ENCODE results near the gene ARID5B.

The ARID5B gene

GRCh38 chr10:61883371-61884025 lies 18.0 kb upstream of the ARID5B start:
- DNase-seq, result no peak

DNA sequence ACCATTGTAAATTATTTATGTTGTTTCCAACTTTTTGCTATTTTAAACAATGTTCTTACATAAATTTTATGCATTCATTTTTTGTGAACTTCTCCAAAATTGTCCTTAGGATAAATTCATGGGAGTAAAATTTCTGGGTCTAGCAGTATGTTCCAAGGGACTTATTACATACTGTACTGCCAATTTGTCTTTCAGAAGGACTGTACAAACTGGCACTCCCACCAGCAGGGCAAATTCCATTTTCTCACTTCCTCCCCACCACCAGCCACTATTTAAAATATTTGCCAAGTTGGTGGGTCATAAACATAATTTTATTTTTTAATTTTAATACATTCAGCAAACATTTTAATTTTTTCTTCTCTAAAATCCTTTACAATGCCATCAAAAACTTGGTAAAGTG lies 13.7 kb upstream of the ARID5B start:
- DNase-seq, result no peak

DNA sequence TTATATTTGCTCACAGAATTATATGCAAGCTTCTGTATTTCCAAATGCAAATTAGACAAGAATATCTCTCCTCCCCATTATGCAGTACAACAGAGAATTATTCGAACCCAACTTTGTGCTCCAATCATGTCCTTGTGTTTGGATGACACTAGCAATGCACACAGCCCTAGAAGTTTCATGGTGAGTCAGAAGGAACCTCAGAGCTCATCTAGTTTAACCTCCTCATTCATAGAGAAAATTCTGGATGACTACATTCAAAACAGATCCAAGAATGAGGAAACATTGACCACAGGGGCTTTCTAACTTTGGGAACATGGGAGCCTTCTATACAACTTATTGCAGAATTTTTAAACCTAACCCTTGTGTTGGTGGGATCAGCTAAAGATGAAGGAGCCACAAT lies 12.8 kb upstream of the ARID5B start:
- DNase-seq, result no peak

DNA sequence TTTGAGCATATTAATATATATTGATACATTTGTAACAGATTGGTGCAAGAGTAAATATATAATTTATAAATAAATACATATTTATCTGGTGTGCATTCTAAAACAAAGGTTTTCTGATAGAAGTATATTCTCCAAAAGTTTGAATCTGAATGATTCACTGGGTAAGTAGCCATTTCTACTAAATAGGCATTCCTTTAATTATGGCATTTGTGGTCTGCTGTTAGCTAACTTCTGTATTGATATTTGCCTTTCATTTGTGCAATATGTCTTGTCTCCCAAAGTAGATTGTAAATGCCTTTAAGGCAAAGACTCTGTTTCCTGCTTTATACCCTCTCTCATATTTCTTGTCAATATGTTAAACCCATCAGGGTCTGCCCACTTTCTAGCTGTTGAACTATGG lies 11.1 kb upstream of the ARID5B start:
- DNase-seq, result no peak

DNA sequence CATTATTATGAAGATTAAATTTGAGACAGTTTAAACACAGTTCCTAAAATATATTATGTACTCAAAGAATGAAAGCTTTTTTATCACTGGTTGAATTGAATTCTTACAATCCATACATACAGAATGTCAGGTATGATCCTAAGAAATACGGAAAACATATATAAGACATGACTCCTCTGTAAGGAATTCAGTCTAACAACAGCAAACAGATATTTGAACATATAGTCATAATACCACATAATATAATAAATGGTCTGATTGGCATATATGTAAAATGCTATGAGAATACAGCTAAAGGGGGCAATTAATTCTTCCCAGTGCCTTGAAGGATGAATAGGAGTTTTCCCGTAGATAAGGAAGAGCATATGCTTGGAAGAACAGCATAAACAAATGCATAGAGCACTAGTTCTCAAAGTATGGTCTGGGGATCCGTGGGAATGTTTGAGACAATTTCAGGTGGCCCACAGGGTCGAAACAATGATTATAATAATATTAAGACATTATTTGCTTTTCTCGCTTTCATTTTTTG lies 10.6 kb upstream of the ARID5B start:
- DNase-seq, result no peak

GRCh38 chr10:61891906-61892585 lies 9.5 kb upstream of the ARID5B start:
- no peak for DNase-seq

GRCh38 chr10:61892961-61893360 lies 8.5 kb upstream of the ARID5B start:
- DNase-seq, result no peak

DNA sequence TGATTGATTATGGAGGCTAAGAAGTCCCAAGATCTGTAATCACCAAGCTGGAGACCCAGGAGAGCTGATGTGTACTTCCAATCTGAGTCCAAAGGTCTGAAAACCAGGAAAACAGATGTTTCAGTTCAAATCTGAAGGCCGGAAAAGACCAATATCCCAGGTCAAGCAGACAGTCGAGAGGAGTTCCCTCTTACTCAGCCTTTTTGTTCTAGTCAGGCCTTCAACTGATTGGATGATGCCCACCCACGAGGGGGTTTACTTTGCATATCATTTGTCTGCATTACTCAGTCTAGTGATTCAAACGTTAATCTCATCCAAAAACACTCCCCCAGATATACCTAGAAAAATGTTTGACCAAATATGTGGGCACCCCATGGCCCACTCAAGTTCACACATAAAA lies 7.4 kb upstream of the ARID5B start:
- no peak for DNase-seq

GRCh38 chr10:61895898-61896600 lies 5.5 kb upstream of the ARID5B start:
- DNase-seq, result no peak

DNA sequence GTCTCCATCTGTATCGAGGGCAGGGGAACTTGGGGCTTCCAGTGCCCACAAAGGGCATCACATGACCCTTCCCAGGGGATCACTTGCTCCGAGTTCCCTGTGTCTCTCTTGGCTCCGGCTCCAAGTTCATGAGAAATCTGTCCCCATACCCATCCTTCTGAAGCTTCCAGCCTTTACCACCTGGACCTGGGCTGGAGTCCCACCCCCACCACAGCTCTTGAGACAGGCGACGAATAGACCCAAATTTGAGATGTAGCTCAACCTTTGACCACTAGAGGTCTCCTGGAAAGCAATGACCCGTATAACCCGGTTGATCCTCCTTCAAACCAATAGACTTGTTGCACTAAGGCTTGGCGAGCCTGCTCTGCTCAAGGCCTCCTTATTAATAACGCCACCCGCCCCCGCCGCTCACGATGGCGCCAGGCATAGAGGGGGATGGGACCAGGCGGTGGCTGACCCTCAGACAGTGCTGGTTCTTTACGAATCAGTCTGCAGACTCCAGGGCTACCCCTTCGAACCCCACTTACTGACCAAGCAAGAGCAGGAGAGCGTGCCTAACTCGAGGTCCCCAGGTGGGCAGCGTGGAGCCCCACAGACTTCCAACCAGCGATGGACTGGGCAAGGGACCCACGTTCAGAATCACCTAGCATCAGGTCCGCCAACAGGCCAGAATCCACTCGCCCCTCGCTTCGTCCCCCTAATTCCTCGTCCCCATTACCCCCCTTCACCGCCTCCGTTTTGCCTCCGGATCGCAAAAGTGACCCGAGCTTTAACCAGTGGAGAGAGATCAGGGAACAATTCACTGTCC lies 4.4 kb upstream of the ARID5B start:
- peak; percentile 71 for DNase-seq

GRCh38 chr10:61897671-61898434 lies 3.6 kb upstream of the ARID5B start:
- peak; percentile 54 for DNase-seq

DNA sequence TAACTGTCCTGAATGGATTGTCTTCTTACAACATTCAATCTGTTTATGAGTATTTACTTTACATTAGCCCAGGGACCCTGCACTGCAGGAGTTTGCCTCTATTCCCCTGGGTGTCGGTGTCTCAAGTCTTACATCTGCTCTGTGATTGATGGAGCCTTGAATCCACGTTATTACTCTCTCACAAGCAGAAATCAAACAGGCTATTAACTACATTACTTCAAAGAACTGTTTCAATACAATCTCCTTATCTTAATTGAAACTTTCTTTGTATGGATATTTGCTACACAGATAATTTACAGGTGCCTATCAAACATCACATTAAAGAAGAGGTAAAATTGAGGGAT lies 3.1 kb upstream of the ARID5B start:
- DNase-seq, result peak; percentile 82

DNA sequence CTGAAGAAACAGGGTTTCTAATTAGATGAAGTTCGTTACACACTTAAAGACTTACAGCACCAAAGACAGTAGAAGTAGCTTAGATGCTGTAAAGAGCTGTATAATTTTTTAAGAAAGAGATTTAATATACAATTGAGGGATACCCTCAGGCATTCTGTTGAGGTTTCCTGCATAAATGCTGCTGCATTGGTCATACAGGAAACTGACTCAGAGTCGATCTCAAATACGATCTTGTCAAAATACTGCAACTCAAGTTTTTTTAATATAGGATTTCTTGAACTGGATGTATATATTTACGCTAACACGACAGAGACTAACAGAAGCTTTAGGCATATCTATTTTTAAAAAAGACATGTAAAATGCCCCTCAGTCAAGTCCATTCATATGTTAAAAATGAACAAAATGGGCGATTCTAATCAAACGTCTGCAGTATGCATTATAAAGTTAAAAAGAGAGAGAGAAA lies 2.4 kb upstream of the ARID5B start:
- DNase-seq, result peak; percentile 46

DNA sequence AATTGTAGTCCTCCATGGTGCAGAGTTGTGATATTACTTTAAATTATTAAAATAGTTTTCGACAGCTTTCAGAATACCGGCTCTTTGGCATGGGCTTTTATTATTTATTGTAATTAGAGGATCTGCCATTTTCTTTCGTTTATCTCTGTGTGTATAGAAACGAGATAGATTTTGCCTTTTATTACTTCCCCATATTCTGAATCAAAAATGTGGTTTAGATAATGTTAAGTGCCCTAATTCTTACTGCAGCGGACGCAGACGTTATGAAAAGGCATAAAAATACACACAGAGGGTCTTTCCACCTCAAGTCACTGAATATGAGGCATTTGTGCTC lies 1.9 kb upstream of the ARID5B start:
- DNase-seq, result peak; percentile 45

- DNase-seq, result peak; percentile 68
Measured at GRCh38 chr10:61899997-61900828, 1.3 kb upstream of the ARID5B start.

GRCh38 chr10:61901829-61902444 lies 438 bp downstream of the ARID5B start:
- DNase-seq, result no peak

- DNase-seq, result peak; percentile 30
Measured at GRCh38 chr10:61902445-61903220, 1.1 kb downstream of the ARID5B start.

DNA sequence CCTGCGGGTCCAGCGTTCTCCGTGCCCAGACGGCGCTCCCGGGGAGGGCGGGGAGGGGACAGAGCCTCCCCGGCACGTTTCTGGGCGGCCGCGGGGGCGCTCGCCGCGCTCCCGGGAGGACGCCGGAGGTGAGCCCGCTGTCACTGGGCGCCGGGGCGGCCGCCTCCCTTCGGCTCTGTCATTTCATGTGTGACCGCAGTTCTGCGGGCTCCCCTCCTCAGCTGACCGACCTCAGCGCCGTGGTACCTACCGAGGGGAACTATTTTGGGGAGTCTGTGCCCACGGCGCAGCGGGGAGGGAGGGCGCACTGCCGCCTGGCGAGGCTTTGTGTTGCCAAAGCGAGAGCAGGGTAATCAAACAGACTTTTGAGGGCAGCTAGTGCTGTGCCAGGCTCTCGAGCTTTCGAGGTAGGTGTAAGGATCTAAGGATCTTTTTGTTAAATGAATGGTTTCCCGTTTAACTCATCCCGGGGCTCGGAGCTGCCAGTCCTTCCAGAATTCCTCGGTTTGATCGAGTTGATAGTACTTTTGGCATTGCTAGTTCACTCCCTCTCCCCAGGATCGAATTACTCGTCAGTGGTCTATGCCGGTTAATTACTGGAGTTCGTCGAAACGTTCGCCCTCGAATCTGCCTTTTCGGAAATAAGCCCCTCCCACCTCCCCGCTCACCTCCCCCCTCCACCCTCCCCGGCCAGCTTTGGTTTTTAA lies 1.9 kb downstream of the ARID5B start:
- peak; percentile 28 for DNase-seq

DNA sequence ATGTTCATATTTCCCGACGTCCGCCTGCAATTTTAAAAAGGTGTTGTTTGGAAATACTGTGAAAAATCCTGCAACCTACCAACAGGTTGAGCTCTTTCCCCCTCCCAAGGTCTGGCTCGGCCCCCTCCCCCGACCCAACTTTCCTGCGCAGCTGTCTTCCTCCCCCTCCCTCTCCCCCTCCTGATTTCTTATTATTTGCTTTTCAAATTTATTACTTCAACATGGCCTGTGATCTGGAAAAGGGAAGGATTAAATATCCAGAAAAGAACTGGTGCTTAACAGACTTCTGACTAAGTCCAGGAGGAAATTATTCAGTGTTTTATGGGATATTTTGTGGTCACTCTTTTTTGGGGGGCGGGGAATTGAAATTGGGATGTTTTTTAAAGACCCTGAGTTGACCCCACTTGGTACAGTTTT lies 2.4 kb downstream of the ARID5B start:
- DNase-seq, result no peak

All from NCI-H2227 treated with DMSO at 0.1 percent for 48 hours (cell line).